ENCODE measurements around the gene NNT. TPM values are rescaled to one million over a fixed set of nuclear protein-coding genes. Genes with fewer than 3 reads are reported as not detected.

NNT gene
- total RNA-seq, 1 donor from 2014 or later = 56.3 TPM

- Mint-ChIP-seq H3K27me3 (ENCODE audit: insufficient read depth, low read depth) (no peaks in the 10 kb centered on the region), H3K36me3 (no peaks in the 10 kb centered on the region), H3K27ac (no peak overlapping the region), H3K4me3 (no peak overlapping the region), H3K9me3 (peaks cover 8% of the 10 kb centered on the region), H3K4me1 (no peaks in the 10 kb centered on the region)
- DNase-seq (ENCODE audit: low spot score) = no peak
- Histone ChIP-seq H3K4me1 (no peaks in the 10 kb centered on the region), H3K9ac (no peak overlapping the region), H3K27ac (no peak overlapping the region), H3K4me3 (no peak overlapping the region), H3K27me3 (no peaks in the 10 kb centered on the region), H3K4me2 (no peak overlapping the region), H2AFZ (replicated peaks) (no peak overlapping the region), H3F3A (ENCODE audit: low read depth) (no peaks in the 10 kb centered on the region), H3K9me3 (ENCODE audit: low read depth) (peaks cover 4% of the 10 kb centered on the region), H4K20me1 (ENCODE audit: low read depth) (no peaks in the 10 kb centered on the region), H3K79me2 (ENCODE audit: low read depth) (no peaks in the 10 kb centered on the region), H3K36me3 (no peaks in the 10 kb centered on the region)
- TF ChIP-seq CTCF (IDR thresholded peaks at IDR 0.05) (no peak), EZH2phosphoT487 (IDR thresholded peaks at IDR 0.05) (no peak), EZH2 (IDR thresholded peaks at IDR 0.05) (no peak)
Observed at GRCh38 chr5:43753069-43753468, 150.1 kb downstream of the NNT start.

Other genes starting within 250 kb of the NNT start
- 0.06 TPM in 1 of 2 replicates, not detected in the other for gene CCL28, start 190.8 kb upstream of the NNT start, total RNA-seq (ENCODE audit: low replicate concordance)
- 7.8 and 15.3 TPM in 2 replicates for gene TMEM267, start 119.3 kb upstream of the NNT start, total RNA-seq (ENCODE audit: low replicate concordance)
- gene C5orf34, start 88.0 kb upstream of the NNT start, total RNA-seq (ENCODE audit: low replicate concordance) = 17.2 TPM in 2 replicates
- 151 and 213 TPM in 2 replicates for gene PAIP1, start 46.1 kb upstream of the NNT start, total RNA-seq (ENCODE audit: low replicate concordance)

All from neural progenitor cell (in vitro differentiated cells).